Ovary (tissue), 9 donors: ENCODE results near the gene IRF9. TPM values are rescaled to one million over a fixed set of nuclear protein-coding genes. Genes with fewer than 3 reads are reported as not detected.

ENCODE experiments used
- DNase-seq, 5 donors: peaks; one replicate each; pipeline ENCODE4 v3.0.0-alpha.2; 2019 to 2020
- H3K27ac ChIP-seq, 2 donors: fragments of 200-600 bp; one replicate each; pipeline versions ENCODE4 v1.5.1 to v1.8.0; 2019 to 2022
- H3K27me3 ChIP-seq: fragments of 200-600 bp; one replicate; pipeline ENCODE4 v1.8.0; 2022
- H3K36me3 ChIP-seq: fragments of 200-600 bp; sonication (generic); one replicate; pipeline ENCODE4 v1.5.1; 2019
- H3K4me1 ChIP-seq: one replicate; pipeline ENCODE4 v1.8.1; 2013; ENCODE audit warnings: mild to moderate bottlenecking, moderate library complexity; ENCODE audit not compliant: insufficient read depth
- H3K4me3 ChIP-seq: fragments of 200-600 bp; sonication (generic); one replicate; pipeline ENCODE4 v1.5.1; 2017
- H3K9me3 ChIP-seq, 2 donors: fragments of 200-600 bp in 1 of 2; sonication (generic) in 1 of 2; one replicate each; pipeline versions ENCODE4 v1.5.1 to v1.8.1; 2013 to 2019; ENCODE audit warnings: mild to moderate bottlenecking in 1 of 2, moderate library complexity in 1 of 2
- EP300 ChIP-seq: sonication (generic); formaldehyde crosslinking; IDR thresholded peaks from one replicate; pipeline ENCODE4 v1.6.1; 2017; ENCODE audit warnings: antibody characterized with exemption
- POLR2A ChIP-seq: fragments of 450-650 bp; IDR thresholded peaks from one replicate; pipeline ENCODE4 v1.6.1; 2017; ENCODE audit warnings: antibody characterized with exemption, mild to moderate bottlenecking, moderate library complexity
- WGBS, 3 donors: extraction: QIAGEN DNeasy Blood & Tissue Kit in 1 of 3; methylation state at CpG; one replicate each; pipeline versions ENCODE4 v1.1.5 to v1.1.7; 2013 to 2017; 5-methylcytosine and 5-hydroxymethylcytosine counted together
- intact Hi-C, 4 donors: fragments of 100-400 bp; cut with DNase I; formaldehyde crosslinking; loops; one replicate each; pipeline versions ENCODE4 v1.11.0 to v1.15.1; 2022 to 2023
- polyA plus RNA-seq, 2 donors: library from polyadenylated mRNA; stranded (reverse); fragments of 200-250 nt in 1 of 2; fragments of 350-450 nt in 1 of 2; fragmentation: Illumina TruSeq in 1 of 2; extraction: RNeasy Lipid Tissue Mini Kit (QIAGEN cat#74804) in 1 of 2; gene quantifications; one replicate each; pipeline ENCODE4 v1.2.3, GENCODE V29; 2013 to 2014
- total RNA-seq, 7 donors: library from RNA; depleted of rRNA in 2 of 7; stranded (reverse); fragments of >200 nt in 2 of 7; fragmentation: NEBNext Ultra II Directional in 3 of 7; extraction: Animal tissue kit (Norgen Biotek cat#: 25700) in 3 of 7; gene quantifications; one replicate each; pipeline versions ENCODE4 v1.1.0 to v1.2.4, GENCODE V29; 2016 to 2023
- TF ChIP-seq, protein P1 (sequence below), 3 donors: fragments of 450-650 bp in 2 of 3; fragments of 200-600 bp in 1 of 3; IDR thresholded peaks; one replicate each; pipeline versions ENCODE4 v1.5.1 to v1.8.0; 2016 to 2022; ENCODE audit warnings: antibody characterized with exemption in 3 of 3, mild to moderate bottlenecking in 1 of 3
- donor health status: DM: no; HTN: no; CAD: no; lungs with moderate emphysema.
- donor health status: DM: no; HTN: no; CAD: no.
- donor health status: Bipolar disorder and iron deficiency.
- donor health status: DM: yes; HTN: yes; CAD: no.
- donor health status: DM: no; HTN: no; CAD: no.
- donor health status: DM: yes; HTN: yes; CAD: no.

IRF9 gene
- total and polyA plus RNA-seq, 9 donors: 31.6 to 212 (median 80.4) TPM

DNA sequence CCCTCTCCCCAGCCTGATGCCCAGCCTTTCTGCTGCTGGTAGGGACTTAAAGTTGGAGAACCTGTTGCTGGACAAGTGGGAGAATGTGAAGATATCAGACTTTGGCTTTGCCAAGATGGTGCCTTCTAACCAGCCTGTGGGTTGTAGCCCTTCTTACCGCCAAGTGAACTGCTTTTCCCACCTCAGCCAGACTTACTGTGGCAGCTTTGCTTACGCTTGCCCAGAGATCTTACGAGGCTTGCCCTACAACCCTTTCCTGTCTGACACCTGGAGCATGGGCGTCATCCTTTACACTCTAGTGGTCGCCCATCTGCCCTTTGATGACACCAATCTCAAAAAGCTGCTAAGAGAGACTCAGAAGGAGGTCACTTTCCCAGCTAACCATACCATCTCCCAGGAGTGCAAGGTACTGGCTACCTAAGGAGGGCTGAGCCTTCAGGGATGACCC is 46.1 kb downstream of the IRF9 start:
- no peak overlapping the region for H3K27ac ChIP-seq
- TF ChIP-seq POLR2A (no peak), EP300 (no peak)
- TF ChIP-seq, protein P1, sequence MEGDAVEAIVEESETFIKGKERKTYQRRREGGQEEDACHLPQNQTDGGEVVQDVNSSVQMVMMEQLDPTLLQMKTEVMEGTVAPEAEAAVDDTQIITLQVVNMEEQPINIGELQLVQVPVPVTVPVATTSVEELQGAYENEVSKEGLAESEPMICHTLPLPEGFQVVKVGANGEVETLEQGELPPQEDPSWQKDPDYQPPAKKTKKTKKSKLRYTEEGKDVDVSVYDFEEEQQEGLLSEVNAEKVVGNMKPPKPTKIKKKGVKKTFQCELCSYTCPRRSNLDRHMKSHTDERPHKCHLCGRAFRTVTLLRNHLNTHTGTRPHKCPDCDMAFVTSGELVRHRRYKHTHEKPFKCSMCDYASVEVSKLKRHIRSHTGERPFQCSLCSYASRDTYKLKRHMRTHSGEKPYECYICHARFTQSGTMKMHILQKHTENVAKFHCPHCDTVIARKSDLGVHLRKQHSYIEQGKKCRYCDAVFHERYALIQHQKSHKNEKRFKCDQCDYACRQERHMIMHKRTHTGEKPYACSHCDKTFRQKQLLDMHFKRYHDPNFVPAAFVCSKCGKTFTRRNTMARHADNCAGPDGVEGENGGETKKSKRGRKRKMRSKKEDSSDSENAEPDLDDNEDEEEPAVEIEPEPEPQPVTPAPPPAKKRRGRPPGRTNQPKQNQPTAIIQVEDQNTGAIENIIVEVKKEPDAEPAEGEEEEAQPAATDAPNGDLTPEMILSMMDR (IDR thresholded peaks at IDR 0.05): no peak
- no peaks in the 10 kb centered on the region for H3K27me3 ChIP-seq
- H3K9me3 ChIP-seq: no peaks in the 10 kb centered on the region
- WGBS, 3 donors: 92 to 97% (median 95%) methylated on average over 5 of the region's 5 CpGs
- intact Hi-C loops: no loop called here
- H3K4me3 ChIP-seq: no peak overlapping the region
- DNase-seq: no peak
- no peaks in the 10 kb centered on the region for H3K36me3 ChIP-seq
- no peaks in the 10 kb centered on the region for H3K4me1 ChIP-seq

DNA sequence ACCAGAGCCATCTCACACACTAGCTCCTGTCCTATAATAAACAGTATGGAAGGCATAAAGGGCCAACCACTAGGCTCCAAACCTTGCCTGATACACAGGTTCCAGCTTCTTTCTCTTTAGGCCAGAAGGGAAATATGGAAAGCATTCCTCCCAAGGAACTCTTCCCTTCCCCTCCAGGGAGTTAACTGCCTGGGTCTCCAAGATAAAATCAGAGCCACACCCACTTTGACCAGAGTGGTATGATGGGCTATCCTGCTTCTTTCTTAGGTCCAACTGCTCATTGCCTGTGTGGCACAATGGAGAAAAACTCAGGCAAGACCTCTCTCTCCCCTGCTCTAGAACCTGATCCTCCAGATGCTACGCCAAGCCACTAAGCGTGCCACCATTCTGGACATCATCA is 46.6 kb downstream of the IRF9 start:
- no peak overlapping the region for H3K4me3 ChIP-seq
- H3K27ac ChIP-seq: no peak overlapping the region
- no peaks in the 10 kb centered on the region for H3K4me1 ChIP-seq
- H3K36me3 ChIP-seq: no peaks in the 10 kb centered on the region
- no peaks in the 10 kb centered on the region for H3K9me3 ChIP-seq
- 96 to 100% (median 100%) methylated on average over 2 of the region's 2 CpGs for WGBS, 3 donors
- no peaks in the 10 kb centered on the region for H3K27me3 ChIP-seq
- DNase-seq: no peak
- no peak for TF ChIP-seq EP300
- no peak for TF ChIP-seq POLR2A
- TF ChIP-seq, protein P1 (IDR thresholded peaks at IDR 0.05): no peak
- intact Hi-C loops: no loop called here

DNA sequence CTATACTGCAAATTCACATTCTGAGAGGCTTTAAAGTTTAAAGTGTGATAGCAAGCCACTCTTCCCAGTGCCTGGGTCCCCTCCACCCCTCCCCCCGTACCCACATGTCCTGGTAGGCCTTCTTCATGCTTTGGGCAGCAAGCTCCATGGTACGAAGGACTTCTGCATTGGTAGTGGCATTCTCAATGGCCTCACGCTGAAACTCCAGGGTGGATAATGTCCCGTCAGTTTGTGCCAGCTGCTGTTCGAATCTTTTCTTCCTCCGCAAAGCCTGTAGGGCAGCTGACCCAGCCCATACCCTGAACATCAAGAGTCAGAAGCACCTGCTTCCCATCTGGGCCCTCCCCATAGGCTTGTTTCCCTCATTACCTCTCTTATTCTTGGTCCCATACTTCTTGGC is 50.2 kb downstream of the IRF9 start:
- Histone ChIP-seq H3K9me3 (no peaks in the 10 kb centered on the region), H3K4me1 (peaks cover 2% of the 10 kb centered on the region), H3K27ac (no peak overlapping the region), H3K27me3 (no peaks in the 10 kb centered on the region), H3K4me3 (no peak overlapping the region), H3K36me3 (no peaks in the 10 kb centered on the region)
- whole genome bisulfite sequencing, 3 donors: 94 to 96% (median 94%) methylated on average over 6 of the region's 6 CpGs
- TF ChIP-seq POLR2A (no peak), EP300 (no peak)
- TF ChIP-seq, protein P1 (IDR thresholded peaks at IDR 0.05): no peak
- peak in 1 of 5 donors; percentile 31 for DNase-seq
- intact Hi-C loops: no loop called here

DNA sequence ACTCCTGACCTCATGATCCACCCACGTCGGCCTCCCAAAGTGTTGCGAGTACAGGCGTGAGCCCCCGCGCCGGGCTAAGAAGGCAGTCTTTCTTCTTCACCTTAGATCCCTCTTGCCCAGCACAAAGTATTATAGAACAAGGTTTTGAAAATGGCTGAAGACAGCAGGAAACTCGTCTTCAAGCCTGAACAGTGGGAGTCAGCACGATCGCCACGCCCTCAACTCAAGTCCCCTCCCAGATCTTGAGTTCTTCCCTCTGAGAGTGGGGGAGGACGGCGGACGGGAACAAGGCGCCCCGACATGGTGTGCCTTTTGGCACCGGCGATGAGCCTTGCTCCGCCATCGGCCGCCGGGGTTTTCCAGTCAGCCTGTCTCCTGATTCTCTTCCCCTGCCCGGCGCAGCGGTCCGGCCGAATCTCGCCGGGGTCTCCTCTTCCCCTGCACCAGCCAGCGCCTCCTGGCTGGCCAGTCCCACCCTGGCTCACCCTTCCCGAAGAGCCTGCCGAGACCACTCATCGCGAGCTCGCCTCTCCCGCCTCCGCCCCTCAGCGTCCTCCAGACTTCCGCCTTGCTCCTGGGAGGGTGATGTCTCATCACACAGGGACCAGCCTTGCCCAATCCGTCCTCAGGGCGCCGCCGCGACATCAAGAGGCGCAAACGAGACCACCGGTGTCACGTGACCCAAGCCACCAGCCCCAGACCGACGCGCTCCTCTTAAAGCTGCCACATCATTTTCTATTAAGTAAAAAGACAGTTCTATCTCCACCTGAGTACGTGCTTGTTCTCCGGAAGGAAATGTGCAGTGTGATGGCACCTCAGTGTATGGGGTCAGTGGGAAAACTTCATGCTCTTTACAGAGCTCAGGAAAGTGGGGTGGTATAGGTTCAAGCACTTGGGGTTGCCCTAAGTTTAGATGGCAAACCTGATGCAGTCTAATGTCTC is 52.1 kb downstream of the IRF9 start, which contains the start of gene CHMP4A:
CHMP4A (minus strand) TSS at position 565 of the 942 bp plus-strand sequence; CDS start at position 516, 49 bp downstream.
- Histone ChIP-seq H3K4me3 (peak within 1 kb of the TSS; percentile 49), H3K4me1 (peaks cover 2% of the 10 kb centered on the region), H3K27ac (peak within 1 kb of the TSS; percentile 86 to 90), H3K27me3 (no peaks in the 10 kb centered on the region), H3K36me3 (no peaks in the 10 kb centered on the region), H3K9me3 (no peaks in the 10 kb centered on the region)
- TF ChIP-seq EP300: no peak
- peak; percentile 92 for TF ChIP-seq POLR2A
- TF ChIP-seq, protein P1 (IDR thresholded peaks at IDR 0.05): peak in 1 of 3 donors; percentile 22
- peak; percentile 92 to 96 (median 95) for DNase-seq
- intact Hi-C loops: no loop called here
- 0 to 1% (median 1%) methylated on average over 53 of the region's 53 CpGs for WGBS, 3 donors
